ENCODE data around the gene SERGEF. TPM values are rescaled to one million over a fixed set of nuclear protein-coding genes. Genes with fewer than 3 reads are reported as not detected.

The SERGEF gene
- 10 to 100 TPM; 17.9 to 28.3 (median 25.1) TPM for total RNA-seq
- polyA plus RNA-seq: 10 to 100 TPM; 11.1 to 33.1 (median 29.5) TPM
- long read RNA-seq, donor 1, transcript SERGEF-201 (11 exons, 1,566 nt): major isoform, 5 of 11 reads
- long read RNA-seq, donor 1, partial matches to known transcripts: 0 of 11 reads
- long read RNA-seq, donor 1, other reads (novel, unspliced or antisense): 3 of 11 reads
- long read RNA-seq, donor 2, transcript SERGEF-208 (10 exons, 1,264 nt): major isoform, 9 of 26 reads
- long read RNA-seq, donor 2, transcript SERGEF-201 (11 exons, 1,566 nt): minor isoform, 7 of 26 reads
- long read RNA-seq, donor 2, partial matches to known transcripts: 2 of 26 reads
- long read RNA-seq, donor 2, other reads (novel, unspliced or antisense): 8 of 26 reads

GRCh38 chr11:18012906-18013781 is at the start of gene SERGEF:
Gene SERGEF, minus strand, starts transcription at chr11:18013047. Its CDS starts 37 bp downstream, at chr11:18013010.
- 0% methylated on average over 59 to 93 of the region's 93 CpGs for WGBS, 3 donors
- Histone ChIP-seq H3K9me3 (no peaks in the 10 kb centered on the region), H3K4me3 (peak within 1 kb of the TSS; percentile 96), H3K36me3 (ENCODE audit: insufficient read depth in 1 of 2, low read depth in 1 of 2) (no peaks in the 10 kb centered on the region), H3K27ac (peak within 1 kb of the TSS; percentile 91), H3K4me1 (peaks cover 6% of the 10 kb centered on the region), H3K27me3 (ENCODE audit: insufficient read depth in 3 of 3, low read length in 2 of 3) (no peaks in the 10 kb centered on the region)
- intact Hi-C loops (cut with DNase I): loop anchor here (10.0 kb wide), 2 partner anchors 92 to 302 kb away; partner anchors contain the start of gene SAAL1 (in 1 of the 2)
- TF ChIP-seq CTCF (IDR thresholded peaks at IDR 0.05): no peak
- ATAC-seq: peak; percentile 96 to 98 (median 98)
- DNase-seq: peak; percentile 95 to 97

- no peak for TF ChIP-seq CTCF (IDR thresholded peaks at IDR 0.05)
- DNase-seq (no peak), ATAC-seq (no peak)
- 67 to 79% (median 67%) methylated on average over 2 of the region's 2 CpGs for WGBS, 3 donors
- H3K36me3 ChIP-seq (ENCODE audit: insufficient read depth in 1 of 2, low read depth in 1 of 2): no peaks in the 10 kb centered on the region
- H3K9me3 ChIP-seq: no peaks in the 10 kb centered on the region
- H3K27ac ChIP-seq: no peak overlapping the region
- no peak overlapping the region for H3K4me3 ChIP-seq
- H3K27me3 ChIP-seq (ENCODE audit: insufficient read depth in 3 of 3, low read length in 2 of 3): no peaks in the 10 kb centered on the region
- H3K4me1 ChIP-seq: no peaks in the 10 kb centered on the region
- intact Hi-C loops (cut with DNase I): no loop called here
These were observed 48.5 kb upstream of the SERGEF start for GRCh38 chr11:18061351-18061750.

GRCh38 chr11:18056561-18057181 is 43.8 kb upstream of the SERGEF start:
- 75 to 94% (median 86%) methylated on average over 1 of the region's 1 CpG for WGBS, 3 donors

More at GRCh38 chr11:18056561-18057181, 43.8 kb upstream of the SERGEF start:
- Histone ChIP-seq H3K4me1 (no peaks in the 10 kb centered on the region), H3K9me3 (no peaks in the 10 kb centered on the region), H3K27ac (no peak overlapping the region), H3K27me3 (ENCODE audit: insufficient read depth in 3 of 3, low read length in 2 of 3) (no peaks in the 10 kb centered on the region), H3K4me3 (no peak overlapping the region), H3K36me3 (ENCODE audit: insufficient read depth in 1 of 2, low read depth in 1 of 2) (no peaks in the 10 kb centered on the region)
- DNase-seq (no peak), ATAC-seq (no peak)
- TF ChIP-seq CTCF (IDR thresholded peaks at IDR 0.05): no peak
- intact Hi-C loops (cut with DNase I): no loop called here
